ENCODE results near the gene L3MBTL4.

The L3MBTL4 gene

DNA sequence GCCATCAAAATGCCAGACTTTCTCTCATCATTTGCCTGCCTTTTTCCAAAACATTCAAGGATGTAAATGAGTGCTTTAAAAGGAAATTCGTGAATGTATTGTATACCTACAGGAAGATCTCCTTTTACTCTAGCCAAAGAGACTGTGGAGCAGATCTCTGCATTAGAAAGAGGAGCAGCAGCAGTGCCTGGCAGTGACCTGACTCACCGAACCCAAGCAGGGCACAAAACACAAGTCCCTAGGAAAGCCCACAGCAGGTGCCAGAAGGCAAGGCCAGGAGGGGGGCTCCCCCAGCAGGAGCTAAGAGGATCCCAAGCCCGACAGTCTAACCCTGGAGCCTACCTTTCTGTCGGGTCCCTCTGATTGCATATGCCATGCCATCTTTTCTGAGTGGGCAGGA, 47.9 kb downstream of the L3MBTL4 start:
- no peaks in the 10 kb centered on the region for H3K4me1 ChIP-seq (ENCODE audit: control extremely low read depth in 1 of 4, control insufficient read depth in 4 of 4, insufficient read depth in 4 of 4, low read length in 3 of 4)
- no peak overlapping the region for H3K4me3 ChIP-seq (ENCODE audit: control insufficient read depth in 1 of 7, extremely low read depth in 1 of 7, insufficient read depth in 4 of 7, low read depth in 2 of 7, low read length in 6 of 7)
- no peak overlapping the region for H3K27ac ChIP-seq (ENCODE audit: insufficient read depth in 1 of 2, low read depth in 1 of 2, low read length in 2 of 2, poor library complexity in 1 of 2, severe bottlenecking in 2 of 2)
- DNase-seq = no peak
- peaks cover 0 to 3% (median 0%) of the 10 kb centered on the region in 5 experiments for H3K27me3 ChIP-seq (replicated peaks in 2 of 5; ENCODE audit: control insufficient read depth in 4 of 5, insufficient read depth in 5 of 5, low read length in 4 of 5)
- no peaks in the 10 kb centered on the region for H3K9me3 ChIP-seq (ENCODE audit: control extremely low read depth in 1 of 5, control insufficient read depth in 4 of 5, insufficient read depth in 2 of 5, low read depth in 1 of 5, low read length in 4 of 5)
- WGBS (ENCODE audit: insufficient coverage) = 89% methylated on average over 2 of the region's 4 CpGs
- POLR2A ChIA-PET = no interaction called here
- H3K36me3 ChIP-seq (ENCODE audit: control insufficient read depth in 4 of 4, insufficient read depth in 4 of 4, low read length in 3 of 4) = no peaks in the 10 kb centered on the region
- CTCF ChIA-PET = interaction anchor here (0.8 to 1.3 kb wide), 2 partner anchors 9 to 11 kb away, joined by 3 read pairs; no protein-coding TSS in a partner anchor

DNA sequence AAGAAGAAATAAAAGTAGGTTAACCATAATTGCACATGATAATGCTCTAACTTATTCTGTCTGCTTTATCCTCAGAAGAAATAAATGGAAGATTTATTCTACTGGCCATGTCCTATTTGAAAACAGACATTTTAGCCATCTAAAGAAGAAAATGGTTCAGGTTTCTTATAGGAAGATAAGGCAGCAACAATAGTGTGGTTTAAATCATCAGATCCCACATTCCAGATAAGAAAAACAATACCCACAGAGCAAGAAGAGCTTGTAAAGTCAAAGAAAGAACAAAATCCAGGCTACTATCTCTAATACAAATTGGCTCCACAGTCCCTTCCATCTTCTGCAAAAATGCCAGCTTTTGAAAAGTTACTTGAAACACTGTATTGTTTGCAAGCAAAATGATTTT, 49.3 kb downstream of the L3MBTL4 start:
- no peak overlapping the region for H3K4me3 ChIP-seq (ENCODE audit: control insufficient read depth in 1 of 7, extremely low read depth in 1 of 7, insufficient read depth in 4 of 7, low read depth in 2 of 7, low read length in 6 of 7)
- ChIA-PET CTCF (no interaction called here), POLR2A (no interaction called here)
- H3K9me3 ChIP-seq (ENCODE audit: control extremely low read depth in 1 of 5, control insufficient read depth in 4 of 5, insufficient read depth in 2 of 5, low read depth in 1 of 5, low read length in 4 of 5) = no peaks in the 10 kb centered on the region
- H3K36me3 ChIP-seq (ENCODE audit: control insufficient read depth in 4 of 4, insufficient read depth in 4 of 4, low read length in 3 of 4) = no peaks in the 10 kb centered on the region
- H3K27ac ChIP-seq (ENCODE audit: insufficient read depth in 1 of 2, low read depth in 1 of 2, low read length in 2 of 2, poor library complexity in 1 of 2, severe bottlenecking in 2 of 2) = no peak overlapping the region
- peaks cover 0 to 3% (median 0%) of the 10 kb centered on the region in 5 experiments for H3K27me3 ChIP-seq (replicated peaks in 2 of 5; ENCODE audit: control insufficient read depth in 4 of 5, insufficient read depth in 5 of 5, low read length in 4 of 5)
- no peaks in the 10 kb centered on the region for H3K4me1 ChIP-seq (ENCODE audit: control extremely low read depth in 1 of 4, control insufficient read depth in 4 of 4, insufficient read depth in 4 of 4, low read length in 3 of 4)
- no peak for DNase-seq

DNA sequence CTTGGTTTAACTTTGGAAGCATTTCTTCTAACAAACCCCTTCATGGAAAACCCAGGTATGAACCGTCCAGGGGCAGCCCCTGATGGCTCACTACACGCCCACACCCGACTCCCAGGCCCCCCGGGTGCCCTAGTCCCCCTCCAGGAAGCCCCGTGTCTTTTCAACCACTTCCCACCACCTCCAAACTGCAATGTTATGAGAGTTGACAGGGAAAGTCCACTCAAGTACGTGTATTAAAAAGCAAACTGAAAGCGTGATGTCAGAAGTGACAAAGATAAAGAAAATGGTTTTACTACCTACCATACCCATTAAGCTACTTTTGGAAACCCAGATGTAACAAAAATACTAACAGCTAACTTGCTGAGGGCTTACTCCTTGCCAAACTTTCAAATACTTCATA, 51.5 kb downstream of the L3MBTL4 start:
- 96% methylated on average over 4 of the region's 7 CpGs for WGBS (ENCODE audit: insufficient coverage)
- H3K4me1 ChIP-seq (ENCODE audit: control extremely low read depth in 1 of 4, control insufficient read depth in 4 of 4, insufficient read depth in 4 of 4, low read length in 3 of 4) = no peaks in the 10 kb centered on the region
- H3K27me3 ChIP-seq (replicated peaks in 2 of 5; ENCODE audit: control insufficient read depth in 4 of 5, insufficient read depth in 5 of 5, low read length in 4 of 5) = peaks cover 0 to 3% (median 0%) of the 10 kb centered on the region in 5 experiments
- CTCF ChIA-PET = interaction anchor here (0.6 kb wide), 1 partner anchor 1646 kb away, joined by 3 read pairs; no protein-coding TSS in a partner anchor
- H3K36me3 ChIP-seq (ENCODE audit: control insufficient read depth in 4 of 4, insufficient read depth in 4 of 4, low read length in 3 of 4) = no peaks in the 10 kb centered on the region
- no peak for DNase-seq
- H3K9me3 ChIP-seq (ENCODE audit: control extremely low read depth in 1 of 5, control insufficient read depth in 4 of 5, insufficient read depth in 2 of 5, low read depth in 1 of 5, low read length in 4 of 5) = no peaks in the 10 kb centered on the region
- POLR2A ChIA-PET = no interaction called here
- no peak overlapping the region for H3K4me3 ChIP-seq (ENCODE audit: control insufficient read depth in 1 of 7, extremely low read depth in 1 of 7, insufficient read depth in 4 of 7, low read depth in 2 of 7, low read length in 6 of 7)
- no peak overlapping the region for H3K27ac ChIP-seq (ENCODE audit: insufficient read depth in 1 of 2, low read depth in 1 of 2, low read length in 2 of 2, poor library complexity in 1 of 2, severe bottlenecking in 2 of 2)

DNA sequence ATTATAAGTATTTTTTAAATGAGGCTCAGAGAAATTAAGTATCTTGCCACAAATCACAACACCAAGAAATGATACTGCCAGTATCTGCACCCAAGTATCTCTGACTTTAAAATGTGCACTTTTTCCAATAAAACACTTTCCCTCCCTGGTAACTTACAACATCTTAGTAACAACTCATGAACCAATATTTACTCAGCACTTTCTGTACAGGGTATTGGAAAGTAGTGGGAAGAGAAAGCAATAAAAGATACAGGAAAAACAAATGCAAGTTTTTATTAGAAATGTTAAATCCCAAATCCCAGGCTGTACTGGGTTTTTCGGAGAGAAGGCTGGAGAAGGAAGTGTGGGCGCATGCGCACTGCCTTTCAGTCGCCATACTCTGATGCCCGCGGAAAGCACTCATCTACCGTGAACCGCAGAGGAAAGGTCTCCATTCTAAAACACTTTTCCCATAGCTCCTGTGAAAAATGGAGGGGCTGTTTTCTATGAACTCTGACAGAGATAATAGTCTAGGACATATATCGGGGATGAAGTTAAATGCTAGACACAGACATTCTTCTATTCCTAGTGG, 52.1 kb downstream of the L3MBTL4 start:
- ChIA-PET POLR2A (no interaction called here), CTCF (no interaction called here)
- Histone ChIP-seq H3K27ac (ENCODE audit: insufficient read depth in 1 of 2, low read depth in 1 of 2, low read length in 2 of 2, poor library complexity in 1 of 2, severe bottlenecking in 2 of 2) (no peak overlapping the region), H3K36me3 (ENCODE audit: control insufficient read depth in 4 of 4, insufficient read depth in 4 of 4, low read length in 3 of 4) (no peaks in the 10 kb centered on the region), H3K4me3 (ENCODE audit: control insufficient read depth in 1 of 7, extremely low read depth in 1 of 7, insufficient read depth in 4 of 7, low read depth in 2 of 7, low read length in 6 of 7) (no peak overlapping the region), H3K4me1 (ENCODE audit: control extremely low read depth in 1 of 4, control insufficient read depth in 4 of 4, insufficient read depth in 4 of 4, low read length in 3 of 4) (no peaks in the 10 kb centered on the region), H3K27me3 (replicated peaks in 2 of 5; ENCODE audit: control insufficient read depth in 4 of 5, insufficient read depth in 5 of 5, low read length in 4 of 5) (peaks cover 0 to 3% (median 0%) of the 10 kb centered on the region in 5 experiments), H3K9me3 (ENCODE audit: control extremely low read depth in 1 of 5, control insufficient read depth in 4 of 5, insufficient read depth in 2 of 5, low read depth in 1 of 5, low read length in 4 of 5) (no peaks in the 10 kb centered on the region)
- DNase-seq = no peak
- 100% methylated on average over 3 of the region's 9 CpGs for WGBS (ENCODE audit: insufficient coverage)

DNA sequence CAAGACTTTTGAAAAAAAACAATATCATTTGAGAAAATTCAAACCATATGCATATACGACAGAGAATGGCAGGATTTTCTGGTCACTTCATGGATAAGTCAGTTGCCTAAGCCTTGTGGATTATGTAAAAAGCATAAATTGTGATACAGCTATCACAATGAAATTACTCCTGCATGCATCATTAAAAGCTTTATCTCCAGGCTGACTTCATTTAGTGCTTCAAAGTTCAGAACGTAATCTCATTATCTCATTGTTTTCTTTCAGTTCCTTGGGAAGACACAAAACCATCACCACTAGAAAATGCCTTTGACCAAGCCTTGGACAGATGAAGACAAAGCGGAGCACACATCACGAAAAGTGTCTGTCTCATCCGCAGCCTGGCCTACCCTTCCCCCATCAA, 57.0 kb downstream of the L3MBTL4 start:
- no peaks in the 10 kb centered on the region for H3K9me3 ChIP-seq (ENCODE audit: control extremely low read depth in 1 of 5, control insufficient read depth in 4 of 5, insufficient read depth in 2 of 5, low read depth in 1 of 5, low read length in 4 of 5)
- WGBS (ENCODE audit: insufficient coverage) = 100% methylated on average over 4 of the region's 5 CpGs
- ChIA-PET CTCF (no interaction called here), POLR2A (no interaction called here)
- H3K27me3 ChIP-seq (replicated peaks in 2 of 5; ENCODE audit: control insufficient read depth in 4 of 5, insufficient read depth in 5 of 5, low read length in 4 of 5) = no peaks in the 10 kb centered on the region
- no peak overlapping the region for H3K4me3 ChIP-seq (ENCODE audit: control insufficient read depth in 1 of 7, extremely low read depth in 1 of 7, insufficient read depth in 4 of 7, low read depth in 2 of 7, low read length in 6 of 7)
- no peaks in the 10 kb centered on the region for H3K36me3 ChIP-seq (ENCODE audit: control insufficient read depth in 4 of 4, insufficient read depth in 4 of 4, low read length in 3 of 4)
- no peaks in the 10 kb centered on the region for H3K4me1 ChIP-seq (ENCODE audit: control extremely low read depth in 1 of 4, control insufficient read depth in 4 of 4, insufficient read depth in 4 of 4, low read length in 3 of 4)
- no peak for DNase-seq
- no peak overlapping the region for H3K27ac ChIP-seq (ENCODE audit: insufficient read depth in 1 of 2, low read depth in 1 of 2, low read length in 2 of 2, poor library complexity in 1 of 2, severe bottlenecking in 2 of 2)

DNA sequence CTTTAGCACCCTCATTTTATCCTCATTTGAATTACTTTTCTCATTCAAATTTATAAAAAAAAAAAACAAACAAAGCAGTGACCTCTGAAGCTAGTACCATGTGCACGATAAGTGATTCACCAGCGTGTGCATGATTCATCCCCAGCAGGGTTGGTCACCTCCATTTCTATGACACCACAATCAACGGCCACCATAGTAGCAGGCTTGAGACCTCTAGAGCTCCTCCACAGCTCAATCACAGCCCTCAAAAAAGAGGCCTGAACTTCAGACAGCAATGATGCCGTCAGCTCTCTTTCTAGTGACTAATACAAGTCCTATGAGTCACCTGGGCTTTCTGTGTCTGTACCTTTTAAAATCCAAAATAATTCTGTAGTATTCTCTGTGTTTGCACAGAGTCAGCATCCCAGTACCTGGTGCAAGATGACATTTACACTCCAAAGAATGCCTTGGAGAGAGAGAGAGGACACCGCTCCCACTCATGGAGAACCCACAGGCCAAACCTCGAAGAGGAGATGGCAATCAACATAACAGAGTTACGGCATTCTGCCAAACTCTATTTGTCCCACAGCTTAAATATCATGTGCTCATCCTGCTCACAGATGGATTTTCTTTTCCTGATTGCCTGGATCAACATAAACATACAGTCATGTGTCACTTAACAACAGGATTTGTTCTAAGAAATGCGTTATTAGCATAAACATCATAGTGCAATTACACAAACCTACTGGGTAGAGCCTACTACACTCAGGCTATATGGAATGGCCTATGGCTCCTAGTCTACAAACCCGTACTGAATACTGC, 58.7 kb downstream of the L3MBTL4 start:
- H3K27ac ChIP-seq (ENCODE audit: insufficient read depth in 1 of 2, low read depth in 1 of 2, low read length in 2 of 2, poor library complexity in 1 of 2, severe bottlenecking in 2 of 2) = no peak overlapping the region
- DNase-seq = peak in 2 of 3 donors; percentile 4 to 32
- no peaks in the 10 kb centered on the region for H3K36me3 ChIP-seq (ENCODE audit: control insufficient read depth in 4 of 4, insufficient read depth in 4 of 4, low read length in 3 of 4)
- no peak overlapping the region for H3K4me3 ChIP-seq (ENCODE audit: control insufficient read depth in 1 of 7, extremely low read depth in 1 of 7, insufficient read depth in 4 of 7, low read depth in 2 of 7, low read length in 6 of 7)
- H3K4me1 ChIP-seq (ENCODE audit: control extremely low read depth in 1 of 4, control insufficient read depth in 4 of 4, insufficient read depth in 4 of 4, low read length in 3 of 4) = no peaks in the 10 kb centered on the region
- H3K9me3 ChIP-seq (ENCODE audit: control extremely low read depth in 1 of 5, control insufficient read depth in 4 of 5, insufficient read depth in 2 of 5, low read depth in 1 of 5, low read length in 4 of 5) = no peaks in the 10 kb centered on the region
- POLR2A ChIA-PET = no interaction called here
- WGBS (ENCODE audit: insufficient coverage) = 88% methylated on average over 7 of the region's 9 CpGs
- no peaks in the 10 kb centered on the region for H3K27me3 ChIP-seq (replicated peaks in 2 of 5; ENCODE audit: control insufficient read depth in 4 of 5, insufficient read depth in 5 of 5, low read length in 4 of 5)
- CTCF ChIA-PET = interaction anchor here (1.7 kb wide), 1 partner anchor 11 kb away, joined by 3 read pairs; no protein-coding TSS in a partner anchor

DNA sequence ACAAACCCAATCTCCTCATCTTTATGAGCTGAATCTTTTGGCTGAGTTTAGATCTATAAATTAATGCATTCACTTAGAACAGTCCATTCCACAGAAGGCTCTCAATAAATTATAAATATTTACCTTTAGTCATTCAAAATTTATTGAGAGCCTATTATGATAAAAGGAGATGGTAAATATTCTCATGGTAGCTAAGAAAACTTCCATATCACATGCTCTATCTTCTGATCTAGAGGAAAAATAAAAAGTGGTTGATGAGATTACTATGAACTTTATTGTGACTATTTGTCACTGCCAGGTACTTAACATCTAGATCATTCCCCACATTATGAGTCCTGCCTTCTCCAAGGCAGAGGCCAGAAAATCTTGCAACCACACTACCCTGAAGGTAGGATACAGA, 62.4 kb downstream of the L3MBTL4 start:
- CTCF ChIA-PET = no interaction called here
- DNase-seq = no peak
- no peaks in the 10 kb centered on the region for H3K4me1 ChIP-seq (ENCODE audit: control extremely low read depth in 1 of 4, control insufficient read depth in 4 of 4, insufficient read depth in 4 of 4, low read length in 3 of 4)
- POLR2A ChIA-PET = no interaction called here
- no peak overlapping the region for H3K27ac ChIP-seq (ENCODE audit: insufficient read depth in 1 of 2, low read depth in 1 of 2, low read length in 2 of 2, poor library complexity in 1 of 2, severe bottlenecking in 2 of 2)
- peaks cover 0 to 6% (median 3%) of the 10 kb centered on the region in 5 experiments for H3K9me3 ChIP-seq (ENCODE audit: control extremely low read depth in 1 of 5, control insufficient read depth in 4 of 5, insufficient read depth in 2 of 5, low read depth in 1 of 5, low read length in 4 of 5)
- no peaks in the 10 kb centered on the region for H3K27me3 ChIP-seq (replicated peaks in 2 of 5; ENCODE audit: control insufficient read depth in 4 of 5, insufficient read depth in 5 of 5, low read length in 4 of 5)
- no peak overlapping the region for H3K4me3 ChIP-seq (ENCODE audit: control insufficient read depth in 1 of 7, extremely low read depth in 1 of 7, insufficient read depth in 4 of 7, low read depth in 2 of 7, low read length in 6 of 7)
- peaks cover 0 to 2% (median 0%) of the 10 kb centered on the region in 4 experiments for H3K36me3 ChIP-seq (ENCODE audit: control insufficient read depth in 4 of 4, insufficient read depth in 4 of 4, low read length in 3 of 4)

All from common myeloid progenitor, CD34-positive (primary cell).